Tibial artery (tissue), 4 donors: ENCODE results near the gene CCR5AS.
A peak's percentile ranks its signal among the peaks of the same experiment; 100 is the strongest.

Experiments
- DNase-seq, 2 donors: peaks; one replicate each; pipeline ENCODE4 v3.0.0-alpha.2; 2019
- H3K27ac ChIP-seq, 2 donors: fragments of 200-600 bp; sonication (generic) in 1 of 2; 1 replicate in 1 of 2; 2 replicates in 1 of 2; pipeline ENCODE4 v1.5.1; 2018 to 2019; ENCODE audit warnings: mild to moderate bottlenecking in 1 of 2
- H3K27me3 ChIP-seq, 2 donors: fragments of 200-600 bp; sonication (generic) in 1 of 2; one replicate each; pipeline versions ENCODE4 v1.5.1 to v1.6.0; 2016 to 2019
- H3K36me3 ChIP-seq, 3 donors: fragments of 200-600 bp; sonication (generic) in 2 of 3; one replicate each; pipeline ENCODE4 v1.5.1; 2016 to 2019; ENCODE audit warnings: mild to moderate bottlenecking in 2 of 3
- H3K4me1 ChIP-seq, 4 donors: fragments of 200-600 bp; sonication (generic) in 2 of 4; 1 replicate in 3 of 4; 2 replicates in 1 of 4; pipeline ENCODE4 v1.5.1; 2016 to 2019
- H3K4me3 ChIP-seq, 2 donors: fragments of 200-600 bp; sonication (generic) in 1 of 2; 1 replicate in 1 of 2; 2 replicates in 1 of 2; pipeline ENCODE4 v1.5.1; 2018 to 2019; ENCODE audit warnings: mild to moderate bottlenecking in 2 of 2
- H3K9me3 ChIP-seq, 3 donors: fragments of 200-600 bp; sonication (generic) in 1 of 3; one replicate each; pipeline ENCODE4 v1.5.1; 2016 to 2019
- CTCF ChIP-seq, 2 experiments: fragments of 200-600 bp in 1 of 2; fragments of 450-650 bp in 1 of 2; IDR thresholded peaks; one replicate each; pipeline ENCODE4 v1.5.1; 2017 to 2019; ENCODE audit warnings: antibody characterized with exemption in 2 of 2, mild to moderate bottlenecking in 1 of 2, moderate library complexity in 1 of 2
- intact Hi-C: fragments of 100-400 bp; cut with DNase I; formaldehyde crosslinking; loops from one replicate; pipeline ENCODE4 v1.15.0; 2023; ENCODE audit warnings: low total_unique reads

Gene CCR5AS

DNA sequence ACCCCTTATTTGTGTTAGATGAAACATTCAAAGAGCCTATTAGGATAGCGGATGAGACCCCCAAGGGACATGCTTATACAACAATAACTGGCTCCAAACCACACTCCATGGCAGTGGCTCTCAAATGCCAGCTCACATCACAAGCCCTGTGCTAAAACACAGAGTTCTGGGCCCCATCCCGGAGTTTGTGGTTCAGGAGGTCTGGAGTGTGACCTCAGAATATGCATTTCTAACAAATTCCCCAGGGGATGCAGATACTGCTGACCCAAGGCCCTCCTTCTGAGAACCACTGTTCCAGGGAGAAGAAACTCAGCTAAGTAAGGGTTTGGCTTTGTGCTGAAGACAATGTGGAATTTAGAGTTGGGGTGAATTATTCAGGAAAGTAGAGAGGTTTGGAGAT lies 3.8 kb upstream of the CCR5AS start:
- Histone ChIP-seq H3K27me3 (peaks cover 0 to 2% of the 10 kb centered on the region in 2 donors), H3K4me3 (no peak overlapping the region), H3K27ac (no peak overlapping the region), H3K36me3 (no peaks in the 10 kb centered on the region), H3K4me1 (peaks cover 0 to 10% (median 4%) of the 10 kb centered on the region in 4 donors), H3K9me3 (no peaks in the 10 kb centered on the region)
- no peak for DNase-seq
- intact Hi-C loops, result no loop called here
- TF ChIP-seq CTCF (IDR thresholded peaks at IDR 0.05), result no peak

GRCh38 chr3:46409739-46410489 lies 3.0 kb upstream of the CCR5AS start:
- Histone ChIP-seq H3K27me3 (peaks cover 0 to 2% of the 10 kb centered on the region in 2 donors), H3K27ac (no peak overlapping the region), H3K4me1 (peaks cover 0 to 18% (median 8%) of the 10 kb centered on the region in 4 donors), H3K36me3 (no peaks in the 10 kb centered on the region), H3K4me3 (no peak overlapping the region), H3K9me3 (no peaks in the 10 kb centered on the region)
- no peak for TF ChIP-seq CTCF (IDR thresholded peaks at IDR 0.05)
- DNase-seq, result no peak
- intact Hi-C loops, result no loop called here

DNA sequence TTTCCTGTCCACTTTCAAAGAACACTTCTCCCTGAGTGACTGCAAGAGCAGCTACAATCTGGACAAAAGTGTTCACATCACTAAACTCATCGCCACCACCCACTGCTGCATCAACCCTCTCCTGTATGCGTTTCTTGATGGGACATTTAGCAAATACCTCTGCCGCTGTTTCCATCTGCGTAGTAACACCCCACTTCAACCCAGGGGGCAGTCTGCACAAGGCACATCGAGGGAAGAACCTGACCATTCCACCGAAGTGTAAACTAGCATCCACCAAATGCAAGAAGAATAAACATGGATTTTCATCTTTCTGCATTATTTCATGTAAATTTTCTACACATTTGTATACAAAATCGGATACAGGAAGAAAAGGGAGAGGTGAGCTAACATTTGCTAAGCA lies 2.0 kb upstream of the CCR5AS start:
- Histone ChIP-seq H3K27me3 (peaks cover 0 to 2% of the 10 kb centered on the region in 2 donors), H3K4me3 (no peak overlapping the region), H3K4me1 (peaks cover 0 to 22% (median 8%) of the 10 kb centered on the region in 4 donors), H3K9me3 (no peaks in the 10 kb centered on the region), H3K36me3 (no peaks in the 10 kb centered on the region), H3K27ac (no peak overlapping the region)
- TF ChIP-seq CTCF (IDR thresholded peaks at IDR 0.05), result no peak
- no peak for DNase-seq
- intact Hi-C loops, result no loop called here

GRCh38 chr3:46407970-46408369 lies 1.1 kb upstream of the CCR5AS start:
- no peak for DNase-seq
- H3K9me3 ChIP-seq, result no peaks in the 10 kb centered on the region
- H3K27me3 ChIP-seq, result peaks cover 0 to 2% of the 10 kb centered on the region in 2 donors
- H3K36me3 ChIP-seq, result no peaks in the 10 kb centered on the region
- peak overlapping the region in 1 of 2 donors; percentile 33 for H3K4me3 ChIP-seq
- no peak for TF ChIP-seq CTCF (IDR thresholded peaks at IDR 0.05)
- intact Hi-C loops, result no loop called here
- peaks cover 0 to 22% (median 8%) of the 10 kb centered on the region in 4 donors for H3K4me1 ChIP-seq
- no peak overlapping the region for H3K27ac ChIP-seq

DNA sequence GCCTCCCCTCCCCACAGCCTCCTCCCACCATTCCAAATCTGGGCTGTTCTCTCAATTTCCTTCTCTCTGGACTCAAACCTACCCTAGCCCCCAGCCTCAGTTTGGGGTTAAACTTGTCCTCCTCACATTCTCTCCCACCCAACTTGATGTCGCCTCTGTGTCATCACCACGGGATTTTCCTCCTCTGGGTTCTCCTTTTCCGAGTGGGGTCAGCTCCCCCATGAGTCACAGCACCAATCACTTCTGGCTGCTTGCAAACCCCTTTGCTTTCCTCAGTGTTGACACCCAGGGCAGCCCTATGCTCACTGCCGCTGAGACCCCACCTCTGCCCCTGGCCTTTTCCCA lies 451 bp downstream of the CCR5AS start:
- peaks cover 0 to 22% (median 8%) of the 10 kb centered on the region in 4 donors for H3K4me1 ChIP-seq
- no peaks in the 10 kb centered on the region for H3K36me3 ChIP-seq
- no peak overlapping the region for H3K4me3 ChIP-seq
- H3K27ac ChIP-seq, result peak overlapping the region; percentile 42 to 63
- H3K27me3 ChIP-seq, result peaks cover 0 to 2% of the 10 kb centered on the region in 2 donors
- intact Hi-C loops, result no loop called here
- TF ChIP-seq CTCF (IDR thresholded peaks at IDR 0.05), result no peak
- H3K9me3 ChIP-seq, result no peaks in the 10 kb centered on the region
- DNase-seq, result peak in 1 of 2 donors; percentile 44
